Neutrophil (primary cell): Measurements from ENCODE around the gene PAAF1.

Experiments
- H3K27ac ChIP-seq: fragments of 200-600 bp; sonication (generic); 2 replicates; pipeline ENCODE4 v1.5.1; 2016; ENCODE audit warnings: mild to moderate bottlenecking, moderate library complexity
- H3K27me3 ChIP-seq: fragments of 200-600 bp; sonication (generic); 2 replicates; pipeline ENCODE4 v1.6.0; 2016; ENCODE audit warnings: mild to moderate bottlenecking
- H3K36me3 ChIP-seq: fragments of 200-600 bp; sonication (generic); 2 replicates; pipeline ENCODE4 v1.5.1; 2017
- H3K4me1 ChIP-seq, 2 experiments: fragments of 200-600 bp in 1 of 2; sonication (generic) in 1 of 2; 1 replicate in 1 of 2; 2 replicates in 1 of 2; pipeline versions ENCODE4 v1.5.1 to v1.6.1; 2013 to 2016; ENCODE audit warnings: low read depth in 1 of 2, low read length in 1 of 2, mild to moderate bottlenecking in 1 of 2, moderate library complexity in 1 of 2; ENCODE audit not compliant: control insufficient read depth in 1 of 2, insufficient read depth in 1 of 2
- H3K4me3 ChIP-seq, 2 experiments: fragments of 200-600 bp in 1 of 2; sonication (generic) in 1 of 2; 1 replicate in 1 of 2; 2 replicates in 1 of 2; pipeline ENCODE4 v1.5.1; 2013 to 2016; ENCODE audit warnings: low read depth in 1 of 2, low read length in 1 of 2, mild to moderate bottlenecking in 1 of 2, moderate library complexity in 1 of 2
- H3K9me3 ChIP-seq: fragments of 200-600 bp; sonication (generic); 2 replicates; pipeline ENCODE4 v1.5.1; 2016
- CTCF ChIP-seq: fragments of 200-600 bp; sonication (generic); IDR thresholded peaks from 2 replicates; pipeline ENCODE4 v1.5.1; 2016; ENCODE audit warnings: antibody characterized with exemption

PAAF1 gene

GRCh38 chr11:73914284-73914683 lies 37.5 kb downstream of the PAAF1 start:
- Histone ChIP-seq H3K4me3 (no peak overlapping the region), H3K27ac (no peak overlapping the region), H3K27me3 (no peaks in the 10 kb centered on the region), H3K36me3 (peaks cover 32% of the 10 kb centered on the region), H3K4me1 (peaks cover 19 to 22% of the 10 kb centered on the region in 2 experiments), H3K9me3 (no peaks in the 10 kb centered on the region)
- TF ChIP-seq CTCF = no peak

- H3K4me1 ChIP-seq = peaks cover 19 to 22% of the 10 kb centered on the region in 2 experiments
- no peak overlapping the region for H3K4me3 ChIP-seq
- H3K27me3 ChIP-seq = no peaks in the 10 kb centered on the region
- H3K9me3 ChIP-seq = no peaks in the 10 kb centered on the region
- peaks cover 30% of the 10 kb centered on the region for H3K36me3 ChIP-seq
- peak overlapping the region; percentile 72 for H3K27ac ChIP-seq
- TF ChIP-seq CTCF = no peak
Observed at GRCh38 chr11:73916435-73916834, 39.6 kb downstream of the PAAF1 start.

GRCh38 chr11:73921180-73921579 lies 44.4 kb downstream of the PAAF1 start:
- Histone ChIP-seq H3K4me3 (no peak overlapping the region), H3K27me3 (no peaks in the 10 kb centered on the region), H3K9me3 (no peaks in the 10 kb centered on the region), H3K27ac (no peak overlapping the region), H3K4me1 (peaks cover 15 to 19% of the 10 kb centered on the region in 2 experiments), H3K36me3 (peaks cover 36% of the 10 kb centered on the region)
- no peak for TF ChIP-seq CTCF

- no peak for TF ChIP-seq CTCF
- H3K36me3 ChIP-seq = peaks cover 50% of the 10 kb centered on the region
- H3K27ac ChIP-seq = no peak overlapping the region
- no peaks in the 10 kb centered on the region for H3K9me3 ChIP-seq
- no peaks in the 10 kb centered on the region for H3K4me1 ChIP-seq
- no peaks in the 10 kb centered on the region for H3K27me3 ChIP-seq
- H3K4me3 ChIP-seq = no peak overlapping the region
Observed at GRCh38 chr11:73929388-73929787, 52.6 kb downstream of the PAAF1 start.

GRCh38 chr11:73931039-73931645 lies 54.3 kb downstream of the PAAF1 start:
- no peaks in the 10 kb centered on the region for H3K9me3 ChIP-seq
- no peaks in the 10 kb centered on the region for H3K27me3 ChIP-seq
- H3K27ac ChIP-seq = no peak overlapping the region
- H3K4me3 ChIP-seq = no peak overlapping the region
- no peak for TF ChIP-seq CTCF
- no peaks in the 10 kb centered on the region for H3K4me1 ChIP-seq
- peaks cover 43% of the 10 kb centered on the region for H3K36me3 ChIP-seq
